Right lobe of liver (tissue), 6 donors: ENCODE results near the gene IGSF21. TPM values are rescaled to one million over a fixed set of nuclear protein-coding genes. Genes with fewer than 3 reads are reported as not detected.

Experiments
- ATAC-seq, 4 donors: fragments of 200-7000 bp; cut with Tn5 transposase; one replicate each; pipeline ENCODE4 v1.9.1; 2020; ENCODE audit warnings: mild to moderate bottlenecking in 4 of 4, moderate library complexity in 4 of 4
- DNase-seq, 3 donors: peaks; one replicate each; pipeline ENCODE4 v3.0.0-alpha.2; 2020
- H3K27ac ChIP-seq, 3 donors: fragments of 200-600 bp; one replicate each; pipeline ENCODE4 v1.8.0; 2022
- H3K27me3 ChIP-seq, 2 donors: fragments of 200-600 bp; one replicate each; pipeline ENCODE4 v1.8.0; 2022
- H3K36me3 ChIP-seq, 4 donors: fragments of 200-600 bp; sonication (generic) in 1 of 4; one replicate each; pipeline versions ENCODE4 v1.5.1 to v1.8.0; 2017 to 2022; ENCODE audit warnings: control low read depth in 1 of 4
- H3K4me1 ChIP-seq, 4 donors: fragments of 200-600 bp; sonication (generic) in 1 of 4; one replicate each; pipeline versions ENCODE4 v1.5.1 to v1.8.0; 2017 to 2022; ENCODE audit warnings: control low read depth in 1 of 4
- H3K4me3 ChIP-seq, 3 donors: fragments of 200-600 bp; one replicate each; pipeline ENCODE4 v1.8.0; 2022
- H3K9me3 ChIP-seq, 4 donors: fragments of 200-600 bp; sonication (generic) in 1 of 4; one replicate each; pipeline versions ENCODE4 v1.5.1 to v1.8.0; 2017 to 2022; ENCODE audit warnings: control low read depth in 1 of 4
- POLR2A ChIP-seq: fragments of 450-650 bp; IDR thresholded peaks from one replicate; pipeline ENCODE4 v1.6.1; 2017; ENCODE audit warnings: antibody characterized with exemption, mild to moderate bottlenecking
- WGBS: methylation state at CpG from one replicate; pipeline ENCODE4 v1.1.6; 2018; ENCODE audit warnings: low coverage, low lambda C conversion rate; ENCODE audit not compliant: insufficient coverage; ENCODE audit errors: missing lambda C conversion rate; 5-methylcytosine and 5-hydroxymethylcytosine counted together
- intact Hi-C, 2 donors: fragments of 100-400 bp; cut with DNase I; formaldehyde crosslinking; loops; one replicate each; pipeline versions ENCODE4 v1.11.2 to v1.14.1; 2022
- total RNA-seq, 6 experiments: library from RNA; depleted of rRNA in 2 of 6; stranded (reverse); fragments of >200 nt in 2 of 6; fragmentation: NEBNext Ultra II Directional in 3 of 6; extraction: Animal tissue kit (Norgen Biotek cat#: 25700) in 3 of 6; gene quantifications; one replicate each; pipeline versions ENCODE4 v1.1.0 to v1.2.4, GENCODE V29; 2016 to 2023
- TF ChIP-seq, protein P1 (sequence below), 4 donors: fragments of 200-600 bp in 3 of 4; fragments of 450-650 bp in 1 of 4; IDR thresholded peaks; one replicate each; pipeline versions ENCODE4 v1.5.1 to v1.8.0; 2016 to 2022; ENCODE audit warnings: antibody characterized with exemption in 4 of 4, mild to moderate bottlenecking in 2 of 4
- donor health status: DM: no; HTN: yes; CAD: no.
- donor health status: DM: no; HTN: no; CAD: no.
- donor health status: DM: no; HTN: no; CAD: no.
- donor health status: DM: no; HTN: yes; CAD: no.
- donor health status: DM: no; HTN: yes; CAD: no.

Gene IGSF21
- total RNA-seq, 6 experiments from 2014 or later: 0.34 to 2.0 (median 0.71) TPM

DNA sequence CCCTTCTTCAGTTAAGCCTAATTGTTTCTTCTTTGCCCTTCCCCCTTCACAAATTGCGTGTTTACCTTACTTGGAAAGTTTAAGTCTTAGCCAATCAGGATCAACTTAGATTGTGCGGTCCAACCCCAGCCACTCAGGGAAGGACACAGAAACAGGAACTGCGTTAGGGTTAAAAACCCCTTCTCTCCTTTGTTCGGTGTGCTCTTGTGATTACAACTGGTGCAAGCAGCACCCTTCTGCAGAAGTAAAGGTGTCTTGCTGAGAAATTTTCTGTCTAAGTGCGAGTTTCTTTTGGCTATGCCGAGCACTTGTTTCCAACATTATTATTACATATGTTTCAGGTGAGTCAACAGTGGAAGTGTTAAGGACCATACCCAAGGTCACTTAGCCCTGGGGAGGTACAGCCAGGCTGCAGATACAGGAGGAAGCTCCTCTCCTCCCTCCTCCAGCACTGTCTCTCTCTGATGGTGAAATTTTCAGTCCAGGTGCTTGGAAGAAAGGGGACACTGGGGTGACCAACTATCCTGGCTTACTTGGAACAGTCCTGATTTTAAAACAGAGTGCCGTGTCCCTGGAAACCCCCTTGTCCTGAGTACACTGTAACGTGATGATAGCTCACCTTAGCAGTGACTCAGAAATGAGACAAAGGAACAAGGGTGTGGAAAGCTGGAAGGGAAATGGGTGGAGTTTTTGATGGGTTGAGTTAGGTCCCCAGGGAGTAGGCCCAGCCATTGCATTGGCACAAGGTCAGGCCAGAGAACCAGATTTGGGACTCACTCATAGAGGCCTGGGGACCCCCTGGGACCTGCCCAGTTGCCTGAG, 304.4 kb downstream of the IGSF21 start:
- no peaks in the 10 kb centered on the region for H3K4me1 ChIP-seq
- TF ChIP-seq, protein P1, sequence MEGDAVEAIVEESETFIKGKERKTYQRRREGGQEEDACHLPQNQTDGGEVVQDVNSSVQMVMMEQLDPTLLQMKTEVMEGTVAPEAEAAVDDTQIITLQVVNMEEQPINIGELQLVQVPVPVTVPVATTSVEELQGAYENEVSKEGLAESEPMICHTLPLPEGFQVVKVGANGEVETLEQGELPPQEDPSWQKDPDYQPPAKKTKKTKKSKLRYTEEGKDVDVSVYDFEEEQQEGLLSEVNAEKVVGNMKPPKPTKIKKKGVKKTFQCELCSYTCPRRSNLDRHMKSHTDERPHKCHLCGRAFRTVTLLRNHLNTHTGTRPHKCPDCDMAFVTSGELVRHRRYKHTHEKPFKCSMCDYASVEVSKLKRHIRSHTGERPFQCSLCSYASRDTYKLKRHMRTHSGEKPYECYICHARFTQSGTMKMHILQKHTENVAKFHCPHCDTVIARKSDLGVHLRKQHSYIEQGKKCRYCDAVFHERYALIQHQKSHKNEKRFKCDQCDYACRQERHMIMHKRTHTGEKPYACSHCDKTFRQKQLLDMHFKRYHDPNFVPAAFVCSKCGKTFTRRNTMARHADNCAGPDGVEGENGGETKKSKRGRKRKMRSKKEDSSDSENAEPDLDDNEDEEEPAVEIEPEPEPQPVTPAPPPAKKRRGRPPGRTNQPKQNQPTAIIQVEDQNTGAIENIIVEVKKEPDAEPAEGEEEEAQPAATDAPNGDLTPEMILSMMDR (IDR thresholded peaks at IDR 0.05): no peak
- TF ChIP-seq POLR2A: no peak
- no peak overlapping the region for H3K27ac ChIP-seq
- H3K27me3 ChIP-seq: no peaks in the 10 kb centered on the region
- intact Hi-C loops: no loop called here
- ATAC-seq (no peak), DNase-seq (no peak)
- H3K4me3 ChIP-seq: no peak overlapping the region
- H3K36me3 ChIP-seq: no peaks in the 10 kb centered on the region
- 83% methylated on average over 7 of the region's 8 CpGs for WGBS
- peaks cover 0 to 4% (median 0%) of the 10 kb centered on the region in 4 donors for H3K9me3 ChIP-seq

DNA sequence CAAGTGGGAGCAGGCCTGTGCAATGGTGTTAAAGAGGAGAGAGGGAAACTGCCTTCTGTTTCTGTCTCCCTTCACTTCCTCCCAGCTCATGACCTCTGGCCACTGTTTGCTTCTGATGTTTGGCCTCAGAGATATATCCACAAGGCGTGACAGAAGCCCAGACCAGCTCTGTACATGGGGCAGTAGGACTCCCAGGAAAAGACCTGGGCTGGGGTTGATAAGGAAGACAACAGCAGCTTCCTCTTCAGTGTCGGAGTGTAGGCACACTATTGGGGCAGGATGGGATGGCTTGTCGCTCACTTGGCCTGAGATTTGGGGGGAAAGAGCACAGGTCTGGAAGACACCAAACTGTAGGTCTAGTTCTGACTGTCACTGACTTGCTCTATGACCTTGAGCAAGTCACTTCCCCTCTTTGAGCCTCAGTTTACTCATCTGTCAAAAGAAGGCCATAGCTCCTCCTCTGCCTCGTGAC, 305.3 kb downstream of the IGSF21 start:
- Histone ChIP-seq H3K27me3 (no peaks in the 10 kb centered on the region), H3K4me1 (no peaks in the 10 kb centered on the region), H3K27ac (no peak overlapping the region), H3K9me3 (peaks cover 0 to 4% (median 0%) of the 10 kb centered on the region in 4 donors), H3K36me3 (no peaks in the 10 kb centered on the region), H3K4me3 (no peak overlapping the region)
- ATAC-seq (no peak), DNase-seq (no peak)
- TF ChIP-seq, protein P1 (IDR thresholded peaks at IDR 0.05): no peak
- no peak for TF ChIP-seq POLR2A
- 39% methylated on average over 2 of the region's 4 CpGs for WGBS
- intact Hi-C loops: no loop called here

DNA sequence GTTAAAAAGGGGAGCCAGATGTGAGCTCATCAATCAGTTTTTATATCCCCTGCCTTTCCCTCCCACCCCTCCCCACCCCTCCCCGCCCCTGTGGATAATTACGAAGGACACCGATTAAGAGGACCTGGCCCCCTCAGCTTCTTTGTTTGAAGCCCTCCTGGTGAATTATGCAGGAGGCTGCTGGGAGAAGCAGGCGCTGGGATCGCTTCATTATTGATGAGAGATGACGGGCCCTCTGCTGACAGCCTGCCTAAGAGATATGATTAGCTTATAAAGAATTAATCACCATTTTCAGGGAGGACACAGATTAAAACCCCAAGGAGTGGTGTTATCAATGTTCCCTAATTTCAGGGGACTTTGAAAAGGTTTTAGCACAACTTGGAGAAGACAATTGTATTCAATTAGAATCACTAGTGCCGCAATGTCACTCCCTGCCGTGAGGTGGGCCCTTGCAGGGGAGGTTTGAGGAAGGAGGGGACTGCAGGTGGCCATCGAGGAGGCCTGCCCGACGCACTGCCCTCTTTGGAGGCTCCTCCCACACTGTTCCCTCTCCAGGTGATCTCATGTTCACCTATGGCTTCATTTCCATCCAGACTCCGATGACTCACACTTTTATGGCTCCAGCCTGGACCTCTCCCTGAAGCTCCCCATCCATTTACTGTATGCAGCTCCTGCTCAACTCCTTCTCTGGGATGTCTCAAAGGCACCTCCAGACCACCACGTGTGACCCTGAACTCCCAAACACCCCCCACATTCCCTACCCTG, 306.1 kb downstream of the IGSF21 start:
- Histone ChIP-seq H3K27ac (no peak overlapping the region), H3K27me3 (no peaks in the 10 kb centered on the region), H3K4me1 (no peaks in the 10 kb centered on the region), H3K9me3 (peaks cover 0 to 4% (median 0%) of the 10 kb centered on the region in 4 donors), H3K36me3 (no peaks in the 10 kb centered on the region), H3K4me3 (no peak overlapping the region)
- WGBS: 54% methylated on average over 9 of the region's 13 CpGs
- intact Hi-C loops: no loop called here
- TF ChIP-seq, protein P1 (IDR thresholded peaks at IDR 0.05): no peak
- TF ChIP-seq POLR2A: no peak
- no peak for DNase-seq
- no peak for ATAC-seq

DNA sequence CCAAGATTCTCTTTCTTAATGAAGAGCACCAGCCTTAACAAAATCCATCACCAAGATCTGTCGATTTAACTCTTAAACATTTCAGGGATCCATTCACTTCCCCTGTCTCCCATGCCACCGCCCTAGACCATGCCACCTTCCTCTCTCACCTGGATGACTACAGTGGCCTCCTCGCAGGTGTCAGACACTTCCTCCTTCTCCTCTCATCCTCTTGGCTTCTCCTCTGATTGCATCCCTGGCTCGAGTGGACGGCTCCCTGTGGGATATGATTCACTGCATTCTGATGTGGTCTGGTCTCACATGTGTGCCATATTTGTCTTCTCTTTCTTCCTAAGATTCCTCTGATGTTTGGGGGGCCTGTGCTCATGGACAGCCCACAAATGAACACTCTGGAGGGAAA, 306.7 kb downstream of the IGSF21 start:
- ATAC-seq (no peak), DNase-seq (no peak)
- no peaks in the 10 kb centered on the region for H3K36me3 ChIP-seq
- no peak overlapping the region for H3K4me3 ChIP-seq
- no peak overlapping the region for H3K27ac ChIP-seq
- H3K4me1 ChIP-seq: no peaks in the 10 kb centered on the region
- no peaks in the 10 kb centered on the region for H3K27me3 ChIP-seq
- intact Hi-C loops: no loop called here
- TF ChIP-seq, protein P1 (IDR thresholded peaks at IDR 0.05): no peak
- TF ChIP-seq POLR2A: no peak
- H3K9me3 ChIP-seq: peaks cover 0 to 4% (median 0%) of the 10 kb centered on the region in 4 donors
- 86% methylated on average over 5 of the region's 5 CpGs for WGBS
